GM12892 (cell line): ENCODE measurements around the gene ANHX.

Experiments
- POLR2A ChIP-seq: IDR thresholded peaks from 2 replicates; pipeline ENCODE4 v1.6.1; 2011; ENCODE audit warnings: low read depth, low read length, control low read depth
- POLR2AphosphoS5 ChIP-seq: IDR thresholded peaks from 2 replicates; pipeline ENCODE4 v1.6.1; 2011; ENCODE audit warnings: low read depth, low read length, control low read depth

DNA sequence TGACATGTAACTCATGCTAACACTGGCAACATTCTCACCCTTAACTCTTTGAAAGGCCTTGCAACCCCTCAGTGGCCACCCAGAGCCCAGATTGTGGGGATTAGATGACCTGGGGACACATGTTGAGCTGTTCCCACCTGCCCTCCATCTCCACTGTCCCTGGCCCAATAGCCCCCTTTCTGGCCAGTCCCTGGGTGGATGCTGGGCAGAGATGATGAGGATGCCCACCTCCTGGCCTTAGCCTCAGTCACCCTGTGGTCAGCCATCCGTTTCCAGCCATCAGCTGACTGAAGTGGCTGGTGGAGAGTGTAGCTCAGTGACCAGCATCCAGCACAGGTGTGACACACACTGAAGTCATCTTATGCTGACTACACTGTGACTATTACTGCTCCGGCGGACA is 4.7 kb downstream of the ANHX start:
- no peak for TF ChIP-seq POLR2A
- no peak for TF ChIP-seq POLR2AphosphoS5
